GM21447 (cell line): ENCODE measurements around the gene HUS1.
"Not testable (repeated sequence)": the region's sequence is repeated elsewhere in the genome, so short reads cannot be mapped to it uniquely, and the experiment has no call there.

Experiments used
- ATAC-seq: cut with Tn5 transposase; IDR thresholded peaks from one replicate; pipeline ENCODE4 v1.9.1; 2021; ENCODE audit not compliant: unreplicated experiment

The HUS1 gene

GRCh38 chr7:47979145-47979831 is at the start of gene HUS1:
HUS1 (minus strand) TSS chr7:47979615; CDS start chr7:47979519, 96 bp downstream.
- ATAC-seq, result peak; percentile 99

GRCh38 chr7:48028938-48029337 is 49.5 kb upstream of the HUS1 start, which contains the start of gene SUN3:
SUN3 (minus strand) TSS chr7:48029107; CDS start chr7:48028938, 169 bp downstream.
- ATAC-seq, result no peak

- no peak for ATAC-seq
Observed at GRCh38 chr7:48025624-48026023, 46.2 kb upstream of the HUS1 start.

GRCh38 chr7:48017674-48018073 is 38.3 kb upstream of the HUS1 start:
- no peak for ATAC-seq

- ATAC-seq, result no peak
Observed at GRCh38 chr7:48016641-48017040, 37.2 kb upstream of the HUS1 start.

GRCh38 chr7:48011951-48012350 is 32.5 kb upstream of the HUS1 start:
- ATAC-seq, result no peak

- ATAC-seq, result no peak
Observed at GRCh38 chr7:48011323-48011722, 31.9 kb upstream of the HUS1 start.

GRCh38 chr7:48009954-48010353 is 30.5 kb upstream of the HUS1 start:
- no peak for ATAC-seq

- ATAC-seq, result no peak
Observed at GRCh38 chr7:48009257-48009656, 29.8 kb upstream of the HUS1 start.

GRCh38 chr7:48006866-48007265 is 27.5 kb upstream of the HUS1 start:
- no peak for ATAC-seq

- ATAC-seq, result peak; percentile 65
Observed at GRCh38 chr7:48004638-48005037, 25.2 kb upstream of the HUS1 start.

- no peak for ATAC-seq
Observed at GRCh38 chr7:48004032-48004431, 24.6 kb upstream of the HUS1 start.

- not testable (repeated sequence) for ATAC-seq
Observed at GRCh38 chr7:48000164-48000563, 20.7 kb upstream of the HUS1 start.

- ATAC-seq, result no peak
Observed at GRCh38 chr7:47999413-47999812, 20.0 kb upstream of the HUS1 start.

GRCh38 chr7:47992446-47992845 is 13.0 kb upstream of the HUS1 start:
- no peak for ATAC-seq

GRCh38 chr7:47991741-47992311 is 12.4 kb upstream of the HUS1 start:
- ATAC-seq, result peak; percentile 99

- ATAC-seq, result no peak
Observed at GRCh38 chr7:47991270-47991669, 11.9 kb upstream of the HUS1 start.

GRCh38 chr7:47990592-47990991 is 11.2 kb upstream of the HUS1 start:
- ATAC-seq, result no peak

GRCh38 chr7:47989607-47990400 is 10.4 kb upstream of the HUS1 start:
- ATAC-seq, result not testable (repeated sequence)

- ATAC-seq, result no peak
Observed at GRCh38 chr7:47988496-47989386, 9.3 kb upstream of the HUS1 start.

- ATAC-seq, result no peak
Observed at GRCh38 chr7:47982610-47983009, 3.2 kb upstream of the HUS1 start.
